Astrocyte (in vitro differentiated cells and primary cell): ENCODE results near the gene MARK4.

Experiments
- EZH2 ChIP-seq: IDR thresholded peaks from 2 replicates; pipeline ENCODE4 v1.6.1; 2012; ENCODE audit warnings: mild to moderate bottlenecking, low read length, inconsistent platforms; ENCODE audit not compliant: insufficient read depth
- TF ChIP-seq, protein P1 (sequence below): IDR thresholded peaks from 2 replicates; pipeline ENCODE4 v1.5.1; 2011; ENCODE audit warnings: low read depth, mild to moderate bottlenecking, inconsistent platforms, low read length, moderate library complexity; ENCODE audit not compliant: insufficient read depth

DNA sequence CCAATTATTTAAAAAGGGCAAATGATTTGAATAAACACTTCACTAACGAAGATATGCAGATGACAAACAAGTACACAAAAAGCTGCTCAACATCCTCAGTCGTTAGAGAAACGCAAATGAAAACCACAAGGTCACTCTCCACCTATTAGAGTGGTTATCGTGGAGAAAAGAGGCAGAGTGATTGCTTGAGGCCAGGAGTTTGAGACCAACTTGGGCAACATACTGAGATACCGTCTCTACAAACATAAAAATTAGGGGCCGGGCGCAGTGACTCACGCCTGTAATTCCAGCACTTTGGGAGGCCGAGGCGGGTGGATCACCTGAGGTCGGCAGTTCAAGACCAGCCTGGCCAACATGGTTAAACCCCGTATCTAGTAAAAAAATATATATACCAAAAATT is 45.3 kb upstream of the MARK4 start:
- TF ChIP-seq, protein P1, sequence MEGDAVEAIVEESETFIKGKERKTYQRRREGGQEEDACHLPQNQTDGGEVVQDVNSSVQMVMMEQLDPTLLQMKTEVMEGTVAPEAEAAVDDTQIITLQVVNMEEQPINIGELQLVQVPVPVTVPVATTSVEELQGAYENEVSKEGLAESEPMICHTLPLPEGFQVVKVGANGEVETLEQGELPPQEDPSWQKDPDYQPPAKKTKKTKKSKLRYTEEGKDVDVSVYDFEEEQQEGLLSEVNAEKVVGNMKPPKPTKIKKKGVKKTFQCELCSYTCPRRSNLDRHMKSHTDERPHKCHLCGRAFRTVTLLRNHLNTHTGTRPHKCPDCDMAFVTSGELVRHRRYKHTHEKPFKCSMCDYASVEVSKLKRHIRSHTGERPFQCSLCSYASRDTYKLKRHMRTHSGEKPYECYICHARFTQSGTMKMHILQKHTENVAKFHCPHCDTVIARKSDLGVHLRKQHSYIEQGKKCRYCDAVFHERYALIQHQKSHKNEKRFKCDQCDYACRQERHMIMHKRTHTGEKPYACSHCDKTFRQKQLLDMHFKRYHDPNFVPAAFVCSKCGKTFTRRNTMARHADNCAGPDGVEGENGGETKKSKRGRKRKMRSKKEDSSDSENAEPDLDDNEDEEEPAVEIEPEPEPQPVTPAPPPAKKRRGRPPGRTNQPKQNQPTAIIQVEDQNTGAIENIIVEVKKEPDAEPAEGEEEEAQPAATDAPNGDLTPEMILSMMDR: no peak
- TF ChIP-seq EZH2: no peak
